ENCODE results near the gene TTLL9.
"Not testable (repeated sequence)": the region's sequence is repeated elsewhere in the genome, so short reads cannot be mapped to it uniquely, and the experiment has no call there.

The TTLL9 gene, protein sequence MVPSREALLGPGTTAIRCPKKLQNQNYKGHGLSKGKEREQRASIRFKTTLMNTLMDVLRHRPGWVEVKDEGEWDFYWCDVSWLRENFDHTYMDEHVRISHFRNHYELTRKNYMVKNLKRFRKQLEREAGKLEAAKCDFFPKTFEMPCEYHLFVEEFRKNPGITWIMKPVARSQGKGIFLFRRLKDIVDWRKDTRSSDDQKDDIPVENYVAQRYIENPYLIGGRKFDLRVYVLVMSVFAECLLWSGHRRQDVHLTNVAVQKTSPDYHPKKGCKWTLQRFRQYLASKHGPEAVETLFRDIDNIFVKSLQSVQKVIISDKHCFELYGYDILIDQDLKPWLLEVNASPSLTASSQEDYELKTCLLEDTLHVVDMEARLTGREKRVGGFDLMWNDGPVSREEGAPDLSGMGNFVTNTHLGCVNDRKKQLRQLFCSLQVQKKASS

DNA sequence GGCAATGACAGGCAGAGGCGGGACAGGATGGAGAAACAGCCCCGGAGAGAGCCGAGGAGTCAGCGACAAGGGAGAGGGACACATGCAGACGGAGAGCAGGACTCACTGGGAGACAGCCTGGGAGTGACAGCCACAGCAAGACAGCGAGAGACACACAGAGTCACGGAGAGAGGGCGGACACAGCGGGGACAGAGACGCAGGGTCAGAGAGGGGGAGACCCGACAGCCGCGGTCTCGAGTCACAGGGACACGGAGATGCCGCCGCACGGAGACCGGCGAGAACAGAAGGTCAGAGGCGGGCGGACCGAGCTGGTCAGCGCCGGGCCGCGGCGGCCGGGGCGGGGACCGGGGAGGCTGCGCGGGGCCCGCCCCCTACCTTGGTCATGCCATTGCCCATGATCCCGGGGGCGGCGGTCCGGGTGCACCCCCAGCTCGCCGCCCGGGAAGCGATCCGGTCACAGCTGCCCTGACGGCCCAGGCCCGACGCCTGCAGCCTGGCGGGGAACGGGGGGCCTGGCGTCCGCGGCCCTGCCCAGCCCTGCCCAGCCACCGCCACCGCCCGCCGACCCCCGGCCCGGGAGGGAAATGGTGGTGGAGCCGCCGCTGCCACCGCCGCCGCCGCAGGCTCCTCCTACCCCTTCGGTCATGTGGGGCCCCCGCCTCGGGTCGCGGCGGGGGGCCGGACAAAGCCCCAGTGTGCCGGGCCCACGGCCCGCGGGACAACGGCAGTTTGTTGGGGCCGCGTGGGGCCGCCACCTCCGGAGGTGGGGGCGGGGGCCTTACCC lies at the start of gene TTLL9, which contains the start of gene DUSP15:
Gene TTLL9, plus strand, starts transcription at position 693 of the 784 bp plus-strand sequence. CDS start 493 bp downstream, outside the sequence.
Gene DUSP15, minus strand, starts transcription at position 586 of the 784 bp plus-strand sequence. Its CDS starts 190 bp downstream, at position 396.
- no peak for DNase-seq

DNA sequence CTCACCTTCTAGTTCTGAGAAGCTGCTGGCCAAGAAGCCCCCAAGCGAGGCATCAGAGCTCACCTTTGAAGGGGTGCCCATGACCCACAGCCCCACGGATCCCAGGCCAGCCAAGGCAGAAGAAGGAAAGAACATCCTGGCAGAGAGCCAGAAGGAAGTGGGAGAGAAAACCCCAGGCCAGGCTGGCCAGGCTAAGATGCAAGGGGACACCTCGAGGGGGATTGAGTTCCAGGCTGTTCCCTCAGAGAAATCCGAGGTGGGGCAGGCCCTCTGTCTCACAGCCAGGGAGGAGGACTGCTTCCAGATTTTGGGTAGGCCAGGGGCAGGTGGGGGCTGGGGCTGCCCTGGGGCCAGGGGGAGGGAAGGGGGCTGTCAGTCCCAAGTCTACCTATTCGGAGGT lies 49.0 kb upstream of the TTLL9 start:
- DNase-seq: no peak

- peak; percentile 56 for DNase-seq
These were observed 47.8 kb upstream of the TTLL9 start for GRCh38 chr20:31822421-31823330.

DNA sequence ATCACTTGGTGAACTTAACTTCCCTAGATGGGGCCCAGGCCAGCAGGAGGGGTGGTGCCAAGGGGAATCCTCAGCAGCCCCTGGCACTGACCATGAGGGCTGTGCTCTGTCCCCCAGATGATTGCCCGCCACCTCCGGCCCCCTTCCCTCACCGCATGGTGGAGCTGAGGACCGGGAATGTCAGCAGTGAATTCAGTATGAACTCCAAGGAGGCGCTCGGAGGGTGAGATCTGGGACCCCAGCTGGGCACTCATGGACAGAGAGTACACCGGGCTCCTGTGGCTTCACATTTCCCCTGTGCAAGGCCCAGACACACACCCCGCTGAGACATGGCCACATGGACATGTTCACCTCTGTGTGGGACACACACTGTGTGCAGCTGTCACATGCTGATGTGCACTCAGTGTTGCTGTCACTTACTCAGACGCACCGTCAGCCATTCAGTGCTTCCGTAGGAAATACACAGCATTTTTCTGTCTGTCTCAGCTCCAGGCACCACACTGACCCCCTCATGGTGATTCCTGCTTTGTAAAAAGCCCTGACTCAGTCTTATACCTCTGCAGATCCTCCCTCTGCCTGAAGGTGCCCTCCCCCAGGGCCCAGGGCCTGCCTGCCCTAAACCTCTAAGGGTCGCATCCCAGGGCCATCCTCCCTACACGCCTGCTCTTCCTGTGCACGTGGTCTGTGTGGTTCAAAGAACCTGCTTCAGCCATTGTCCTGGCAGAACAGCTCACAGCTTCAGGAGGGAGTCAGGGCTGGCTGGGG lies 46.9 kb upstream of the TTLL9 start:
- DNase-seq: no peak

- no peak for DNase-seq
These were observed 46.3 kb upstream of the TTLL9 start for GRCh38 chr20:31824125-31824485.

- DNase-seq: no peak
These were observed 45.7 kb upstream of the TTLL9 start for GRCh38 chr20:31824554-31825313.

- DNase-seq: no peak
These were observed 44.4 kb upstream of the TTLL9 start for GRCh38 chr20:31826074-31826473.

- no peak for DNase-seq
These were observed 43.4 kb upstream of the TTLL9 start for GRCh38 chr20:31827059-31827458.

DNA sequence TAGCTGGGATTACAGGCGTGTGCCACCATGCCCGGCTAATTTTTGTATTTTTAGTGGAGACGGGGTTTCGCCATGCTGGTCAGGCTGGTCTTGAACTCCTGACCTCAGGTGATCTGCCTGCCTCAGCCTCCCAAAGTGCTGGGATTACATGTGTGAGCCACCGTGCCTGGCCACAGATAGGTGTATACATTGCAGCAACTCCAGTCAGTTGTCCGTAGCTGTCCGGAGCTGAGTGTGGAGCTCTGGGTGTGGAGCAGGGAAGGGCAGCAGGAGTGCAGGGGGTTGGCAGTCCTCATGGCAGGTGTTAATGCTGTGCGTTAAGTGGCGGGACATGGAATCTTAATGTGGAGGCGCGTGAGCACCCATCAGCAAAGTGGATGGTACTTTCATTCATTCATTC lies 42.4 kb upstream of the TTLL9 start:
- DNase-seq: not testable (repeated sequence)

DNA sequence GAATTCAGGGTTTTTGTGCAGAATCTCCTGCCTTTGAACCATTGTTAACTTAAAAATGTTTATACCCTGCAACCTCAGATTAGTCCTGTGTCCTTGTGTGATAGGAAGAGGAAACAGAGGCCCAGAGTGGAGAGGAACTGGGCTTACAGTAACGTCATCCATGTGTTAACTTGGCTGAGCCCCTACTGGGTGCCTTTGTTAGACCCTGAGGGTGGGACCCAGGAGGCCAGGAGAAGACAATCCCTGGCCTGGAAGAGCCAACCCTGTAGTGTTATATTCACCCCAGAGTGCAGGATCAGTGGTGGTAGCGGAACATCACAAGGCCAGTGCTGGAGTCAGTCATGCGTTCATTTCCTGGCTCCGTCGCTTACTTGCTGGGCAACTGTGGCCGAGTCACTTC lies 40.7 kb upstream of the TTLL9 start:
- DNase-seq: no peak

DNA sequence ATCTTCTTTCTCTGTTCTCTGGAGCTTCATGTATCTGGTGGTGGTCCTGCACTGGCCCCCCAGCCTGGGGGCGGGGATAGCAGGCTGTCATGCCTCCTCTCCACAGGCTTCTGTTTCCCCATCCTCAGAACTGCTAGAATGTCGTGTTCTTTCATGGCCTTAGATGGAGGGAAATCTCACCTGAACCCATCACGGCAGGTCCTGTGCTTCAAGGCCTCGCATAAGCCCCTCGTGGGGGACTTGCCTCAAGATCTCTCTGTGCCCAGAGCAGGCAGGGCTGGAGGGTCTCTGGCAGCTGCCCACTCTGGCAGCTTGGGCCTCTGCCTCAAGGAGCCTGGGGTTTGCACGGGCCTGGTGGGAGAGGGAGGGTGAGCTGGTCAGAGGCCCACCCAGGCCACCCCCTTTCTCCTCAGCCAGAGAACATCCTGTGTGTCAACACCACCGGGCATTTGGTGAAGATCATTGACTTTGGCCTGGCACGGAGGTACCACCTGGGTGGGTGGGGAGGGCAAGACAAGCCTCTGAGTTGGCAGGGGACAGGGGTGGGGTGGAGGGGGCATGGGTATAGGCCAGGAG lies 39.9 kb upstream of the TTLL9 start:
- DNase-seq: no peak

- DNase-seq: no peak
These were observed 39.2 kb upstream of the TTLL9 start for GRCh38 chr20:31831211-31831610.

DNA sequence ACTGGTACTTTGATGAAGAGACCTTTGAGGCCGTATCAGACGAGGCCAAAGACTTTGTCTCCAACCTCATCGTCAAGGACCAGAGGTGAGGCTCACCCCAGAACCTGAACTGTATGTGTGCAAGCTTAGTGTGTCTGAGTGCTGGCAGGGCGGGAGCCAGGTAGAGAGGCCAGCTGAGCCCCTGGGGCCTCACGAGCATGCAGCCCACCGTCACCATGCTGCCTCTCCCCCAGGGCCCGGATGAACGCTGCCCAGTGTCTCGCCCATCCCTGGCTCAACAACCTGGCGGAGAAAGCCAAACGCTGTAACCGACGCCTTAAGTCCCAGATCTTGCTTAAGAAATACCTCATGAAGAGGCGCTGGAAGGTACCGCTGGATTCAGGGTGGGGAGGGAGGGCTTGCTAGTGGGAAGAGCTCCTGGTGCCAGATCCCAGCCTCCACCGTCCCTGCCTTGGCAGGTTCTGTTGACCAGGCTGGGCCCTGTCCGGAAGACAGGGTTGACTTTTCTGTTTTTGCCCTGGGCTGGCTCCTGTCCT lies 38.6 kb upstream of the TTLL9 start:
- no peak for DNase-seq

DNA sequence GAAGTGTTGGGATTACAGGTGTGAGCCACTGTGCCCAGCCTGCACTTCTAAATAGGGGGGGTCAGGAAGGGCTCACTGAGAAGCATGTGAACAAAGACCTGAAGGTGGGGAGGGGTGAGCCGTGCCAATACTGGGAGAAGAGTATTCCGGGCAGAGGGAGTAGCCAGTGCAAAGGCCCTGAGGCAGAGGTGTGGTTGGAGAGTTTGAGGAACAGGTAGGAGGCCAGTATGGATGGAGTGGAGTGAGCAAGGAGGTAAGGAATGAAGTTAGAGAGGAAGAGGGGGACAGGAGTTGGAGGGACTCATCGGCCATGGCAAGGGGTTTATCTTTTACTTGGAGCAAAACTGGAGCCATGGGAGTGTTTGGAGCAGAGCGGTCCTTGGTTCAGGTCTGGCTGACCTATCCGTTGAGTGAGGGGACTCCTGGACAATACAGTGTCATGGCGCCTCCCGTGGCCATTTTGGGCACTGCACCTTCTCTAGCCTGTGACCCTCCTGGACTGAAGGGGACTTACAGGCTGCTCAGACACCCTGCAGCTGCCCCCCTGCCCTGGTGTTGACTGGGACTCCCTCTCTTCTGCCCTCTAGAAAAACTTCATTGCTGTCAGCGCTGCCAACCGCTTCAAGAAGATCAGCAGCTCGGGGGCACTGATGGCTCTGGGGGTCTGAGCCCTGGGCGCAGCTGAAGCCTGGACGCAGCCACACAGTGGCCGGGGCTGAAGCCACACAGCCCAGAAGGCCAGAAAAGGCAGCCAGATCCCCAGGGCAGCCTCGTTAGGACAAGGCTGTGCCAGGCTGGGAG lies 37.1 kb upstream of the TTLL9 start:
- no peak for DNase-seq

- no peak for DNase-seq
These were observed 36.4 kb upstream of the TTLL9 start for GRCh38 chr20:31833931-31834521.

- DNase-seq: no peak
These were observed 34.9 kb upstream of the TTLL9 start for GRCh38 chr20:31835554-31835953.

- no peak for DNase-seq
These were observed 34.2 kb upstream of the TTLL9 start for GRCh38 chr20:31835977-31836852.

Data from NCI-H2081 treated with DMSO at 0.1 percent for 48 hours (cell line).